ENCODE results near the gene TSNAXIP1.
A peak's percentile ranks its signal among the peaks of the same experiment; 100 is the strongest.

Gene TSNAXIP1

DNA sequence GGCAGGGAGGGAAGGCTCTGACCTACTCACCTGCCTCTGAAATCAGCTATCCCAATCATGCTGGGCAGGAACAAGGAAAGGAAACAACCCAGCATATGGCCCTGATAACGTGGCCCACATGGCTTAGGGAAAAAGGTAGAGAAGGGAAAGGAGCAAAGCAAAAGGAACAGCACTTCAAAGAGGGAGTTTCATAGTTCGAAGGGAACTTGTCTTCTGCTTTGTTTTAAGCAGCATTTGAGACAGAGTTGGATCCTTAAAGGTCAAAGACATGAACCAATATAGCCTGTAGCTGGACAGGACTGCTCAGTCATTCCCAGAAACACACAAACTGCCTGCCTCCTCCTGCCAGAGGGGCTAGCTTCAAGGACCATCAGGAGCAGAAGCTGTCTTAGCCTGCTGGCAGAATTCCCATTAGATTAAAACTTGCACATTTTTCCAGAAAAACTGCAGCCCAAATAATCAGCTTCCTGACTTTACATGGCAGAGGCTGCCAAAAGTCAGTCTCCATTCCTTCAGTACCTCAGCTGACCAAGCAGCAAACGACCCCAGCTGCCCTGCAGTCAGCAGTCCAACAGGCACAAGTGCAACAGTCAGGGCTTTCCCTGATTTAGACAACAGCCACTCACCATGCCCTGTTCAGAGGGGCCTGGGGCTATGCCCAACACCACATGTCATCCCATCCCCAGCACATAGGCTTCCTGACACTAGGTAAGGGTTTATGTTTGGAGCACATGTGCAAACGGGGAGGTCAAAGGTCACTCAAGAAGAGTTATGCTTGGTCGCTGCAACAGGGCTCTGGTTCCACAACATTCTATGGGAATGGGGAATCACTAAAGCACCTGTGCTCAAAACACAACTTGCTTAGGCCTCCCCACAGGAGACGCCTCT, 32.9 kb upstream of the TSNAXIP1 start:
- peaks cover 0 to 13% (median 1%) of the 10 kb centered on the region in 4 experiments for H3K4me1 ChIP-seq (ENCODE audit: control extremely low read depth in 1 of 4, control insufficient read depth in 4 of 4, insufficient read depth in 4 of 4, low read length in 3 of 4)
- ChIA-PET CTCF (interaction anchor here (0.9 to 1.4 kb wide), 3 partner anchors 12 to 42 kb away, joined by 3 to 4 read pairs (median 3); no protein-coding TSS in a partner anchor), POLR2A (no interaction called here)
- WGBS (ENCODE audit: insufficient coverage), result 82% methylated on average over 5 of the region's 6 CpGs
- DNase-seq, result no peak
- H3K36me3 ChIP-seq (ENCODE audit: control insufficient read depth in 4 of 4, insufficient read depth in 4 of 4, low read length in 3 of 4), result peaks cover 3 to 19% (median 10%) of the 10 kb centered on the region in 4 experiments
- H3K9me3 ChIP-seq (ENCODE audit: control extremely low read depth in 1 of 5, control insufficient read depth in 4 of 5, insufficient read depth in 2 of 5, low read depth in 1 of 5, low read length in 4 of 5), result no peaks in the 10 kb centered on the region
- H3K27ac ChIP-seq (ENCODE audit: insufficient read depth in 1 of 2, low read depth in 1 of 2, low read length in 2 of 2, poor library complexity in 1 of 2, severe bottlenecking in 2 of 2), result no peak overlapping the region
- H3K4me3 ChIP-seq (ENCODE audit: control insufficient read depth in 1 of 7, extremely low read depth in 1 of 7, insufficient read depth in 4 of 7, low read depth in 2 of 7, low read length in 6 of 7), result no peak overlapping the region
- H3K27me3 ChIP-seq (replicated peaks in 2 of 5; ENCODE audit: control insufficient read depth in 4 of 5, insufficient read depth in 5 of 5, low read length in 4 of 5), result no peaks in the 10 kb centered on the region

DNA sequence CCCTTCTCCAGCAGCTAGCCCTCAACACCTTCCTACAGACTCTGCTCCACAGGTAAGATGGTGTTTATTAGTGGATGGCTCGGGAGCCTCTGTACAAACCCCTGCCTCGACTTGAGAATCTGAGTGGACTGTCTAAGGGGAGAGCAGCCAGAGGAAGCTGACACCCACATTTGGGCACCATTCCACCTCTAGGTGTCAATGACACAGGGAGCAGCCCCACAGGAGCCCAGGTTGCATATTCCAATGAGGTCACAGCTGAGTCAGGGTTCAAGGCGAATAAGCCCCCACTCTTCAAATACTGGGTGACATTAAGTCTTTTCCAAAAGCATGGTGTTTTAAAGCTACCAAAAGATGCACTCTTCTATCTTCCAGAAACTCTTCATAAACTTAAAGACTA, 32.2 kb upstream of the TSNAXIP1 start:
- no peak for DNase-seq
- no peak overlapping the region for H3K4me3 ChIP-seq (ENCODE audit: control insufficient read depth in 1 of 7, extremely low read depth in 1 of 7, insufficient read depth in 4 of 7, low read depth in 2 of 7, low read length in 6 of 7)
- no peak overlapping the region for H3K27ac ChIP-seq (ENCODE audit: insufficient read depth in 1 of 2, low read depth in 1 of 2, low read length in 2 of 2, poor library complexity in 1 of 2, severe bottlenecking in 2 of 2)
- CTCF ChIA-PET, result interaction anchor here (0.9 to 1.1 kb wide), 2 partner anchors 12 to 42 kb away, joined by 3 to 4 read pairs; no protein-coding TSS in a partner anchor
- H3K36me3 ChIP-seq (ENCODE audit: control insufficient read depth in 4 of 4, insufficient read depth in 4 of 4, low read length in 3 of 4), result peaks cover 3 to 19% (median 10%) of the 10 kb centered on the region in 4 experiments
- POLR2A ChIA-PET, result no interaction called here
- WGBS (ENCODE audit: insufficient coverage), result 89% methylated on average over 3 of the region's 3 CpGs
- peaks cover 0 to 16% (median 1%) of the 10 kb centered on the region in 4 experiments for H3K4me1 ChIP-seq (ENCODE audit: control extremely low read depth in 1 of 4, control insufficient read depth in 4 of 4, insufficient read depth in 4 of 4, low read length in 3 of 4)
- H3K27me3 ChIP-seq (replicated peaks in 2 of 5; ENCODE audit: control insufficient read depth in 4 of 5, insufficient read depth in 5 of 5, low read length in 4 of 5), result no peaks in the 10 kb centered on the region
- no peaks in the 10 kb centered on the region for H3K9me3 ChIP-seq (ENCODE audit: control extremely low read depth in 1 of 5, control insufficient read depth in 4 of 5, insufficient read depth in 2 of 5, low read depth in 1 of 5, low read length in 4 of 5)

DNA sequence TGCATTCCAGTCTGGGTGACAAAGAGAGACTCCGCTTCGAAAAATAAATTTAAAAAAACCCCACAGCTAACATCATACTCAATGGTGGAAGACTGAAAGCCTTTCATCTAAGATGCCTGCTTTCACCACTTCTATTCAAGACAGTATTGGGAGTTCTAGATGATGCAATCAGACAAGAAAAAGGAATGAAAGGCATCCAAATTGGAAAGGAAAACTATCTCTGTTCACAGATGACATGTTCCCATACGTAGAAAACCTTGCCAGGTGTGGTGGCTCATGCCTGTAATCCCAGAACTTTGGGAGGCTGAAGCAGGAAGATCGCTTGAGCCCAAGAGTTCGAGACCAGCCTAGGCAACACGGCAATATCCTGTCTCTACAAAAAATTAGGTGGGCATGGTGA, 31.4 kb upstream of the TSNAXIP1 start:
- no peaks in the 10 kb centered on the region for H3K27me3 ChIP-seq (replicated peaks in 2 of 5; ENCODE audit: control insufficient read depth in 4 of 5, insufficient read depth in 5 of 5, low read length in 4 of 5)
- POLR2A ChIA-PET, result interaction anchor here (0.7 kb wide), 1 partner anchor 66 kb away, joined by 3 read pairs; no protein-coding TSS in a partner anchor
- CTCF ChIA-PET, result interaction anchor here (0.9 to 1.0 kb wide), 2 partner anchors 12 to 41 kb away, joined by 3 to 4 read pairs; no protein-coding TSS in a partner anchor
- H3K4me1 ChIP-seq (ENCODE audit: control extremely low read depth in 1 of 4, control insufficient read depth in 4 of 4, insufficient read depth in 4 of 4, low read length in 3 of 4), result peaks cover 0 to 21% (median 5%) of the 10 kb centered on the region in 4 experiments
- H3K27ac ChIP-seq (ENCODE audit: insufficient read depth in 1 of 2, low read depth in 1 of 2, low read length in 2 of 2, poor library complexity in 1 of 2, severe bottlenecking in 2 of 2), result no peak overlapping the region
- no peaks in the 10 kb centered on the region for H3K9me3 ChIP-seq (ENCODE audit: control extremely low read depth in 1 of 5, control insufficient read depth in 4 of 5, insufficient read depth in 2 of 5, low read depth in 1 of 5, low read length in 4 of 5)
- peaks cover 3 to 13% (median 10%) of the 10 kb centered on the region in 4 experiments for H3K36me3 ChIP-seq (ENCODE audit: control insufficient read depth in 4 of 4, insufficient read depth in 4 of 4, low read length in 3 of 4)
- H3K4me3 ChIP-seq (ENCODE audit: control insufficient read depth in 1 of 7, extremely low read depth in 1 of 7, insufficient read depth in 4 of 7, low read depth in 2 of 7, low read length in 6 of 7), result no peak overlapping the region
- 100% methylated on average over 4 of the region's 6 CpGs for WGBS (ENCODE audit: insufficient coverage)
- no peak for DNase-seq

DNA sequence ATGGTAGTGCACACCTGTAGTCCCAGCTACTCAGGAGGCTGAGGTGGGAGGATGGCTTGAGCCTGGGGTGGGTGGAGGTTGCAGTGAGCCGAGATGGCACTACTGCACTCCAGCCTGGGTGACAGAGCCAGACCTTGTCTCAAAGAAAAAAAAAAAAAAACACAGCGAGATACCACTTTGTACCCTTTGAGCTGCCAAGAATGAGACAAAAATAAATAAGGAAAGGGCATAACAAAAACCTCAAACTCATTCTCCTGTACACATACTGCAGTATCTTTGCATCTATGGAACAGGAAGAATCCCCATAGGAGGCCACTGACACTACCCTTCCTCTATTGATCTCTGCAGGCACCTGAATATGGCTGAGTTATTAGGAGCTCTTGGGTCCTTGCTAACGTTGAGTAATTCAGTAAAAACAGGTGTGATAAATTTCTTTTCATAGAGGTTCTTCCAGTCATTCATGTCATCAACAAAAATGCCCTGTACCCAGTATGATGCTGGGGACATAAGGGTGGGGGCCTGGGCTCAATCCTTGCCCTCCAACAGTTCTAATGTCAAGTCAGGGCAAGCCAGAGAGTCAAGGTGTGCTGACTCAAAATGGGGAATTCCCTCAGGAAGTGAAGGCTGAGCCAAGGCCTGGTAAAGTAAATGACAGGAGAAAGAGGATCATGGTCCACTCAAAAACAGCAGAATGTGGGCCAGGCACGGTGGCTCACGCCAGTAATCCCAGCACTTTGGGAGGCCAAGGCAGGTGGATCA, 27.3 kb upstream of the TSNAXIP1 start:
- WGBS (ENCODE audit: insufficient coverage), result 80% methylated on average over 3 of the region's 5 CpGs
- H3K36me3 ChIP-seq (ENCODE audit: control insufficient read depth in 4 of 4, insufficient read depth in 4 of 4, low read length in 3 of 4), result peaks cover 0 to 11% (median 2%) of the 10 kb centered on the region in 4 experiments
- no peak overlapping the region for H3K27ac ChIP-seq (ENCODE audit: insufficient read depth in 1 of 2, low read depth in 1 of 2, low read length in 2 of 2, poor library complexity in 1 of 2, severe bottlenecking in 2 of 2)
- H3K9me3 ChIP-seq (ENCODE audit: control extremely low read depth in 1 of 5, control insufficient read depth in 4 of 5, insufficient read depth in 2 of 5, low read depth in 1 of 5, low read length in 4 of 5), result no peaks in the 10 kb centered on the region
- peaks cover 5 to 27% (median 21%) of the 10 kb centered on the region in 4 experiments for H3K4me1 ChIP-seq (ENCODE audit: control extremely low read depth in 1 of 4, control insufficient read depth in 4 of 4, insufficient read depth in 4 of 4, low read length in 3 of 4)
- no peak for DNase-seq
- no peaks in the 10 kb centered on the region for H3K27me3 ChIP-seq (replicated peaks in 2 of 5; ENCODE audit: control insufficient read depth in 4 of 5, insufficient read depth in 5 of 5, low read length in 4 of 5)
- POLR2A ChIA-PET, result no interaction called here
- CTCF ChIA-PET, result interaction anchor here (0.6 to 1.4 kb wide), 4 partner anchors 15 to 226 kb away, joined by 3 to 4 read pairs (median 4); no protein-coding TSS in a partner anchor
- H3K4me3 ChIP-seq (ENCODE audit: control insufficient read depth in 1 of 7, extremely low read depth in 1 of 7, insufficient read depth in 4 of 7, low read depth in 2 of 7, low read length in 6 of 7), result no peak overlapping the region

DNA sequence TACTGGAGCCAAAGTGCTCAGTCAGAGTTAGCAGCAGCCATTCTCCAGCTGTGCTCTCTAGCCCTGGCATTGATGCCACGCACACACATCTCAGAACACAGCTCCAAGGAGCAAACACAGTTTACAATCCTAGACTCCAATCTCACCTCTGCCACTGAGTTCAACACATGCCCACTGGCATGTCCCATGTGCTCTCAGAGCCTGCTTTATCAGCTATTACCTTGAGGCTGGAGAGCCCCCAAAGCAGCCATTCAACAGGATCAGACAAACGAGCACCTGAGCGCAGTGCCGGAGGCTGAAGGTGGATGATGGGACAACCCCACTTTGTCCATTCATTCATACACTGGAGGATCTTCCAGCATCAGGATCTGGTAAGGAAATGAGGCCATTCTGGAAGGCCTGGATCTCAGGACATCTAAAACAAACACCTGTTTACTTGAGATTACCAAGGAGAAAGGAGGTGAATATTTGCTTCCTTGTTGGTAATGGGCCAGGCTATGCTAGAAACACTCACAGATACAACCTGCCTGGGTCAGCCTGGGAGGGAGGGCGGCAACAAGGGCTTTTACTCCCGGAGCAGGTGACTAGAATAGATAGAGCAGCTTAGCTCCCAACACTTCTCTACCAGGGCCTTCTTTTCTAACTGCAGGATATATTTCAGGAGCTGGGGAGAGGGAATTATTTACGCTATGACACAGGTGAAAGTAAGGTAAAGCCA, 25.7 kb upstream of the TSNAXIP1 start:
- Histone ChIP-seq H3K36me3 (ENCODE audit: control insufficient read depth in 4 of 4, insufficient read depth in 4 of 4, low read length in 3 of 4) (peaks cover 0 to 5% (median 2%) of the 10 kb centered on the region in 4 experiments), H3K27me3 (replicated peaks in 2 of 5; ENCODE audit: control insufficient read depth in 4 of 5, insufficient read depth in 5 of 5, low read length in 4 of 5) (no peaks in the 10 kb centered on the region), H3K4me3 (ENCODE audit: control insufficient read depth in 1 of 7, extremely low read depth in 1 of 7, insufficient read depth in 4 of 7, low read depth in 2 of 7, low read length in 6 of 7) (no peak overlapping the region), H3K4me1 (ENCODE audit: control extremely low read depth in 1 of 4, control insufficient read depth in 4 of 4, insufficient read depth in 4 of 4, low read length in 3 of 4) (peaks cover 5 to 27% (median 21%) of the 10 kb centered on the region in 4 experiments), H3K27ac (ENCODE audit: insufficient read depth in 1 of 2, low read depth in 1 of 2, low read length in 2 of 2, poor library complexity in 1 of 2, severe bottlenecking in 2 of 2) (peak overlapping the region; percentile 25 to 76), H3K9me3 (ENCODE audit: control extremely low read depth in 1 of 5, control insufficient read depth in 4 of 5, insufficient read depth in 2 of 5, low read depth in 1 of 5, low read length in 4 of 5) (no peaks in the 10 kb centered on the region)
- POLR2A ChIA-PET, result interaction anchor here (0.6 to 1.1 kb wide), 3 partner anchors 21 to 934 kb away, joined by 3 read pairs; partner anchors contain the start of genes RANBP10 and TSNAXIP1
- CTCF ChIA-PET, result interaction anchor here (0.7 to 2.0 kb wide), 12 partner anchors 12 to 294 kb away, joined by 3 to 4 read pairs (median 3); partner anchors contain the start of genes RANBP10 and TSNAXIP1
- DNase-seq, result peak in 1 of 3 donors; percentile 51
- WGBS (ENCODE audit: insufficient coverage), result 84% methylated on average over 6 of the region's 7 CpGs

DNA sequence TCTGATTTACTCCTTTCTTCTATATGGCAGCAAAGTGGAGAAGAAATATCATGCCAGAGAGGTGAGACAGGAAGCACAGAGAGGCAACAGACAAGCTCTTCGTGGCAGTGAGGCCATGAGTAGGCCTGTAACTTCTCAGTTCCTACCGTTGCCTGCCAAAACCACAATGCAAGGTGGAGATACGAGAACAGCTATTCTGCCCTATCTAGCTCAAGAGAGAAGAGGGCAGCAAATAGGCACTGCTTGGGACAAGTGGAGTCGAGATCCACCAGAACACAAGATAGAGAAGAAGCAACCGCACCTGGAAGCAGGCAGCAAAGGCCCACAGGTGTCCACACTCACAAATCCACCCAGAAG, 25.1 kb upstream of the TSNAXIP1 start:
- ChIA-PET POLR2A (interaction anchor here (1.1 kb wide), 2 partner anchors 22 to 25 kb away, joined by 3 read pairs; partner anchors contain the start of genes RANBP10 and TSNAXIP1), CTCF (interaction anchor here (0.9 to 2.0 kb wide), 6 partner anchors 13 to 114 kb away, joined by 3 to 4 read pairs (median 4); partner anchors contain the start of genes RANBP10 and TSNAXIP1)
- 0% methylated on average over 3 of the region's 5 CpGs for WGBS (ENCODE audit: insufficient coverage)
- H3K27ac ChIP-seq (ENCODE audit: insufficient read depth in 1 of 2, low read depth in 1 of 2, low read length in 2 of 2, poor library complexity in 1 of 2, severe bottlenecking in 2 of 2), result peak overlapping the region; percentile 25 to 76
- H3K4me3 ChIP-seq (ENCODE audit: control insufficient read depth in 1 of 7, extremely low read depth in 1 of 7, insufficient read depth in 4 of 7, low read depth in 2 of 7, low read length in 6 of 7), result peak overlapping the region in 1 of 7 experiments; percentile 30
- DNase-seq, result peak; percentile 52 to 84 (median 73)
- H3K9me3 ChIP-seq (ENCODE audit: control extremely low read depth in 1 of 5, control insufficient read depth in 4 of 5, insufficient read depth in 2 of 5, low read depth in 1 of 5, low read length in 4 of 5), result no peaks in the 10 kb centered on the region
- H3K4me1 ChIP-seq (ENCODE audit: control extremely low read depth in 1 of 4, control insufficient read depth in 4 of 4, insufficient read depth in 4 of 4, low read length in 3 of 4), result peaks cover 5 to 27% (median 21%) of the 10 kb centered on the region in 4 experiments
- H3K27me3 ChIP-seq (replicated peaks in 2 of 5; ENCODE audit: control insufficient read depth in 4 of 5, insufficient read depth in 5 of 5, low read length in 4 of 5), result no peaks in the 10 kb centered on the region
- peaks cover 0 to 5% (median 2%) of the 10 kb centered on the region in 4 experiments for H3K36me3 ChIP-seq (ENCODE audit: control insufficient read depth in 4 of 4, insufficient read depth in 4 of 4, low read length in 3 of 4)
